SK-MEL-5 (cell line): ENCODE data around the gene S1PR2. TPM values are rescaled to one million over a fixed set of nuclear protein-coding genes. Genes with fewer than 3 reads are reported as not detected.
A peak's percentile ranks its signal among the peaks of the same experiment; 100 is the strongest.
"Not testable (repeated sequence)": the region's sequence is repeated elsewhere in the genome, so short reads cannot be mapped to it uniquely, and the experiment has no call there.

Source experiments
- DNase-seq: peaks from one replicate; pipeline ENCODE4 v3.0.0-alpha.2; 2016; ENCODE audit warnings: low read depth, low spot score
- in situ Hi-C: cut with HindIII; loops from 2 replicates; pipeline ENCODE4 v1.10.0; 2016; ENCODE audit warnings: low sequenced_read_pairs, high pct_unique_total_duplicates, low pct_unique_long_range_greater_than_20kb
- total RNA-seq: library from RNA; depleted of rRNA; stranded (reverse); fragments of >200 nt; shearing (Covaris generic); gene quantifications from 2 replicates; pipeline ENCODE4 v1.2.3, GENCODE V29; 2014

S1PR2 gene
- total RNA-seq, 1 experiment from 2014 or later = 4.9 TPM

DNA sequence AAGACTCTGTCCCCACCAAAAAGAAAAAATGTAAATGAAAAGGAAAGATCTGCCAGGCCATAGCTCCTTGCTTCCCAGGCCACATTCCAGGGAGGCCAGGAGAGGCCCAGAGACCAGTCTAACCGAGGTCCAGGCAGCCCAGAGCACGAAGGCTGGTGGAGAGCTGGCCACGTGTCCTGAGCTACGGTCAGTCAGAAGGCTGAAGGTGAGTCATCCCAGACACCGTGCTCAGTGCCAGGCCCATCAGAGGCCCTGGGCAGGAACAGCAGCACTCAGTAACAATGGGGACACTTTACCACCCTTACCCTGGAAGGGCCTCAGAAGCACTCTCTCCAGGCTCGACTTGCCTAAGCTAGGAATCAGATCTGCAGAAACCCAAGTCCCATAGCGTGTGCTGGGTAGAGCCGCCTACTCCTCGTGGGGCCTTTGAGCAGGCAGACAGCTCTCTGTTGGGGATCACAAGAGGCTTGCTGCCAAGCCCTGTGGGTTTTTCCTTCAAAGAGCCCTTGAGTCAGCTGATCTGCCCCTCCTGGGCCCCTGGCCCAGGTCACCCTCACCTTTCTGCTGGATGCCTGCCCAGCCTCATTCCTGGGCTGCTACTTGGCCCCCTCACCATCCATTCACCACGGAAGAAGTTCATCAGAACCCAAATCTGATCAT is 24.8 kb downstream of the S1PR2 start:
- no peak for DNase-seq
- in situ Hi-C loops = no loop called here

DNA sequence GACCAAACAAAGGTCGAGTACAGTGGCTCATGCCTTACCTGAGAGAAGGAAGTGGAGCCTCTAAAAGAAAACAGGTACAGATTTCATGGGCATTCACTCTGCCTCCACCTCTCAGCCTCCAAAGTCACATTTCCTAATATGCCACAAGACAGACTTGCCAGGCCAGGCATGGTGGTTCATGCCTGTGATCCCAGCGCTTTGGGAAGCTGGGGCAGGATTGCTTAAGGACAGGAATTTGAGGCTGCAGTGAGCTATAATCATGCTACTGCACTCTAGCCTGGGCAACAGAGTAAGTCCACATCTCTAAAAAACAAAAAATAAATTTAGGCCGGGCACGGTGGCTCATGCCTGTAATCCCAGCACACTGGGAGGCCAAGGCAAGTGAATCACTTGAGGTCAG is 25.5 kb downstream of the S1PR2 start:
- no peak for DNase-seq
- in situ Hi-C loops = no loop called here

DNA sequence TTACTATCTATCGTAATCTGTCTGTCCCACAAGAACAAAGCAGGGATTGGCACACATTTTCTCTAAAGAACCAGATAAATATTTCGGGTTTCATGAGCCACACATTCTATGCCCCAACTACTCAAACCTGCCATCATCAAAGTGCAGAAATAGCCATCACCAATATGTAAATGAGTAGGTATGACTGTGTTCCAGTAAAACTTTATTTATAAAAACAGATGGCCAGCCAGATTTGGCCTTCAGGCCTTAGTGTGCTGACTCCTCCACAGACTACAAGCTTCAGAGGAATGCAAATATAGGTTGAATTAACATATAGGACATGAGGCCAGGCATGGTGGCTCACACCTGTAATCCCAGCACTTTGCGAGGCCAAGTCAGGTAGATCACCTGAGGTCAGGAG is 27.4 kb downstream of the S1PR2 start:
- no peak for DNase-seq
- in situ Hi-C loops = no loop called here

DNA sequence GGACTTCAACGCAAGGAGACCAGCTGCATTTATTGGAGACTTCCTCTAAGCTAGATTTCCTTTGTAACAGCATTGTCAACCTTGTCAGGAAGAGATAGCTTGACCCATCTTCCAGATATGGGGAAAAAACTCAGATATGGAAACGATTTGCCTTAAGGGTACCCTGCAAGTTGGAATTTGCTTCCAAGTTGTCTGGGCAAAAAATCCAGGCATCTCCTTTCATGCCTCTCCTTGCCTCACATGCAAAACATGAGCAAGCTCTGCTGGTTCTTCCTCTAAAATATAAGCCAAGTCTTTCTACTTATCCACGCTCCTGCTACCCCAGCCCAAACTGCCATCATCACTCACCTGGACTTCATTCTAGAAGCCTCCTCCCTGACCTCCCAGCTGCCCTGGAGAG is 30.0 kb downstream of the S1PR2 start:
- in situ Hi-C loops = no loop called here
- no peak for DNase-seq

DNA sequence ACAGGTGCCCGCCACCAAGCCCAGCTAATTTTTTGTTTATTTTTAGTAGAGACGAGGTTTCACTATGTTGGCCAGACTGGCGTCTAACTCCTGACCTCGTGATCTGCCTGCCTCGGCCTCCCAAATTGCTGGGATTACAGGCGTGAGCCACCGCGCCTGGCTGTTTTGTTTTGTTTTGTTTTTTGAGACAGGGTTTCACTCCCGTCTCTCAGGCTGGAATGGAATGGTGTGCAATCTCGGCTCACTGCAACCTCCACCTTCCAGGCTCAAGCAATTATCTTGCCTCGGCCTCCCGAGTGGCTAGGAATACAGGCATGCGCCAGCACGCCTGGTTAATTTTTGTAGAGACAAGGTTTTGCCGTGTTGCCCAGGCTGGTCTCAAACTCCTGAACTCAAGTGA is 31.0 kb downstream of the S1PR2 start:
- DNase-seq, in situ Hi-C loops: not testable (repeated sequence)

DNA sequence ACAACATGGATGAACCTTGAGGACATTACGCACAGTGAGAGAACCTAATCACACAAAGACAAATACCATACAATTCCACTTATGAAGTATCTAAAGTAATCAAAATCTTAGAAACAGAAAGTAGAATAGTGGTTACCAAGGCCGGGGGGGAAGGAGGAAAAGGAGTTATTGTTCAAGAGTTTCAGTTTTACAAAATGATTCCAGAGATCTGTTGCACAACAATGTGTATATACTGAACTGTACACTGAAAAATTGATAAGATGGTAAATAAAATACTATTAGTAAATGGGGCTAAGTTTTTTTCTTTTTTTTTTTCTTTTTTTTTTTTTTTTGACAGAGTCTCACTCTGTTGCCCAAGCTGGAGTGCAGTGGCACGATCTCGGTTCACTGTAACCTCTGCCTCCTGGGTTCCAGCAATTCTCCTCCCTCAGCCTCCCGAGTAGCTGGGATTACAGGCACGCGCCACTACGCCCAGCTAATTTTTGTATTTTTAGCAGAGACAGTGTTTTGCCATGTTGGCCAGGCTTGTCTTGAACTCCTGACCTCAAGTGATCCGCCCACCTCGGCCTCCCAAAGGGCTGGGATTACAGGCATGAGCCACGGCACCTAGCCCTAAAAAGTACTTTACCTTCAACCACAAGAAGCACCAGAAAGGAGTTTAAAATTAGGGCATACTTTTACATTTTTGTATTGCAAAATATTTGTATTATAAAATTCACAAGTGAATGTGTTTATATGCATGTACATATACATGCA is 32.1 kb downstream of the S1PR2 start:
- in situ Hi-C loops, DNase-seq: not testable (repeated sequence)

DNA sequence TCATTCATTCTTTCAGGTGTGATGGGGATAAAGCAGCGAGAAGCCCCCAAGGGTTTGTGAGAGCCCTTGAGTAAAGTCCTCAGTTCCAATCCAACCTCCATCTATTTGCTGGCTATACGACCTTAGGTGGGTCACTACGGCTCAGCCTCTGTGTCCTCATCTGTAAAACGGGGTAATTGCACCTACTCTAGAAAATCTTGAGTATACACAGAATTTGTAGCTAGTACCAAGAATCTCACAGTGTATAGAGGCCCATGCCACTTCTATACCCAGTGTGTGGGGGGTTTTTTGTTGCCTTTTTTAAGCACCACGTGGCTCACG is 36.0 kb downstream of the S1PR2 start:
- in situ Hi-C loops = no loop called here
- no peak for DNase-seq

DNA sequence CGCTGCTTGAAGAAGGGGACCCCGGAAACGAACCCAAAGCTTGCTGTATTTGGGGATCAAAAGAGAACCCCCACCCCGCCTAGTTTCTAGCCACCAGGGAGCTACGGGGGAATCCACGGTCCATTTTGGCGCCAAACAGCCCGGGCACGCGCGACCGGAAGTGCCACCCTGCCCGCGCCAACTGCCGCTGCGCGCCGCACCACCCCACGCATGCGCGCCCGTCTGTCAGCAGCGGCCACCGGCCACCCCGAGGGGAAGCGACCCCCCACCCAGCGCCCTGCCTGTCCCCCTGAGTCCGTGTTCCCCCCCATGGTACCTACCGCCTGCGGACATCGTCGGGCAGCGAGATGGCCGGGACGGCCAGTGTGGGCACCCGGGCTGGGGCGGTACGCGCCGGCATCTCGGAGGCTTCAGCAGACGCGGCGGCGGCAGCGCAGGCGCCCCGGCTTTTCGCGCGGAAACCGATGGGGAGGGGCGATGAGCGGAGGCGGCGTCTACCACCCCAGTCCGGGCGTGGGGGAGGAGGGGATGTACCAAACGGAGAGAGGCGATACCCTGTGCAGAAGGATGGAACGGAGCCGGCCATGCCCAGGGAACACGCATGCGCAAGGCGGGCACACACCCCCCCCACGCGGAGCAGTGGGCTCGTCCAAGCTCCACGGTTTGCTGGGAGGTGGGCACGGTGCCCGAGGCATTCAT is 36.5 kb downstream of the S1PR2 start, which contains the start of gene DNMT1:
DNMT1 (minus strand) TSS at position 454 of the 699 bp plus-strand sequence; CDS start at position 400, 54 bp downstream.
- in situ Hi-C loops = no loop called here
- peak; percentile 94 for DNase-seq

DNA sequence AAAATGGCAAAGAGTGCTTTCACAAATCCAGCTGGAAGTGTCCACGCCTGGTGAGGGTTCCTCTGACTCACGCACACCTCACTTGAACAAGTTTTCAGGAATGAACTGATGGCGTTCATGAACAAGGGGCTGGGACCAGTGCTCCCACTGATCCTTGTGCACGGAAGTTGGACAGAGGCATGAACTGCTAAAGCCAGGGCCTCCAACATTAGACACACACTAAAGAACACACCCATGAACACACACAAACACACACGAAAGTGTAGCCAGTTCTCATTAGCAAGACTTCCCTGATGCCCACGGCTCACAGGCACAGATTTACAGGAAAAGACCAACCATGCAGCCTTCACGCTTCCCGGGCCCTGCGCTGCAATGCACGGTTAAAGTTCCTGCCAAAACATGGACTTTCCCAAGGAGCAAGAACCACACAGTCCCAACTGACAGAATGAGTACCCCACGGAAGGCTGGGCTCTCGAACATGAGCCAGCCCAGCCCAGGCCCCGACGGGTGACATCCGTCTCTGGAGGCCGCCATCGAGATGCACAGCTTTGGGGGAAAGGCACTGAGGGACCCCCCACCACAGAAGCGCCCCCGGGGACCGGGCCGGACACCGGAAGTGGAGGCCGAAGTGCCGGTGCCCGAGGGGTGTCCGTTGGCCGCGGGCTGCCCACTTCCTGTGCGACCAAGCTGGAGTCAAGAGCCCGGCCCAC is 37.2 kb downstream of the S1PR2 start:
- in situ Hi-C loops = no loop called here
- DNase-seq = peak; percentile 2

DNA sequence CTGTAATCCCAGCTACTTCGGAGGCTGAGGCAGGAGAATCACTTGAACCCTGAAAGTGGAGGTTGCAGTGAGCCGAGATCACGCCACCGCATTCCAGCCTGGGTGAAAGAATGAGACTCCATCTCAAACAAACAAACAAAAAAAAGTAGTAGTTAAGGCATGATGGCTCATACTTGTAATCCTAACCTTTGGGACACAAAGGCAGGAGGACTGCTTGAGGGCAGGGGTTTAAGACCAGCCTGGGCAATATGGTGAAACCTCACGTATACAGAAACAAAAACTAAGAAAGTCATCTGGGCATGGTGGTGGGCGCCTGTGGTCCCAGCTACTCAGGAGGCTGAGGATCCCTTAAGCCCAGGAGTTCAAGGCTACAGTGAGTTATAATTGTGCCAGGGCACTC is 38.2 kb downstream of the S1PR2 start:
- in situ Hi-C loops = no loop called here
- DNase-seq = no peak

DNA sequence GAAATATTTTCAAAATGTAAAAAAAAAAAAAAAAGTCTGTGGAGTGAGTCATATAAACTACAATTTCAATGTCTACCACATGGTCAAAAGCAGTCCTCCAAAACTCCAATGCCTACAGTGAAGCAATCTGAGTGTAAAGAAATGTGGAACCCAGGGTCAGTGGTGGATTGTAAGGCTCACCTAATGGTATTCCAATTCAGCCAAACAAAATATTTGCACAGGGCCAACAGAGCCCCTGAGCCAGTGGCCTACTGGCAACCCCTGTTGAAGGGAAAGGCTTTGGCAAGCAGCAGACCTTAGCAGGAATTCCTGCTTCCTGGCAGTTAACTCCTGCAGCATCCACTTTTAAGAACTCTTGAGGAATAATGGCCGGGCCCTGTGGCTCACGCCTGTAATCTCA is 39.8 kb downstream of the S1PR2 start:
- no peak for DNase-seq
- in situ Hi-C loops = no loop called here

DNA sequence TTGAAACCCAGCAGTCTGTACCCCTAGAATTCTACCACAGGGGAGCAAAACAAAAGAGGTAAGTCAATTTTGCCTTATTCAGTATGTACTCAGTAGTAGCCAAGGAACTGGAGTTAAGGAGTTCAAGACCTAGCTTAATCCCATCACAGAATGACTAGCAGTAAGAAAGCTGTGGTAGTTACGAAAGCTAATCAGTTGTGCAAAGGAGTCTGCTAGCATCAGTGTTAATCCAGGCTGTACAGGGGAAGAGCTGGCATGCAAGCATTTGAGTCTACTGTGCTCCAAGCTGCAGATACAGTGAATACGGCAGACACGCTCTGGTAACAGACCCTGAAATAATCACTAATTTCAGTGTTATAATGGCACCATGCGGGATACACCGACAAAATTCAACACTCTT is 41.1 kb downstream of the S1PR2 start:
- DNase-seq = no peak
- in situ Hi-C loops = no loop called here

DNA sequence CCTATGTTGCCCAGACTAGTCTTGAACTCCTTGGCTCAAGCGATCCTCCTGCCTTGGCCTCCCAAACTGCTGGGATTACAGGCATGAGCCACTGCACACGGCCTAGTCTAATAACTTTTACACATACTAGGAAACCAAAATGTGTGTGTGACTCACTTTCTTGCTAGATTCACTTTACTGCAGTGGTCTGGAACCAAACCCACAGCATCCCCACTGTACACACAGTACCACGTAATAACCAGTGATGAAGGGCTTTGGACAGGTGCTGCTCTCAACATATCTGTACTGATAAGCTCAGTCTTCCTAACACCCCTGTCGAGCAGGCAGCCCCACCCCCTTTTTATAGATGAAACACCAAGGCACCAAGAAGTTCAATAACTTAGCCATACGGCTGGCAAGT is 41.5 kb downstream of the S1PR2 start:
- no peak for DNase-seq
- in situ Hi-C loops = no loop called here

DNA sequence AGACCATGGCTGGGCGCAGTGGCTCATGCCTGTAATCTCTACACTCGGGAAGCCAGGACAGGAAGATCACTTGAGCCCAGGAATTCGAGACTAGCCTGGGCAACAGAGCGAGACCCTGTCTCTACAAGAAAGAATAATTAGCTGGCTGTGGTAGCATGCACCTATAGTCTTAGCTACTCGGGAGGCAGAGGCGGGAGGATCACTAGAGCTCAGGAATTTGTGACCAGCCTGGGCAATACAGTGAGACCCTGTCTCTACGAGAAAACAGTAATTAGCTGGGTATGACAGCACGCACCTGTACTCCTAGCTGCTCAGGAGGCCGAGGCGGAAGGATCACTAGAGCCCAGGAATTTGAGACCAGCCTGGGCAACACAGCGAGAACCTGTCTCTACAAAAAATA is 43.8 kb downstream of the S1PR2 start:
- DNase-seq = no peak
- in situ Hi-C loops = no loop called here

DNA sequence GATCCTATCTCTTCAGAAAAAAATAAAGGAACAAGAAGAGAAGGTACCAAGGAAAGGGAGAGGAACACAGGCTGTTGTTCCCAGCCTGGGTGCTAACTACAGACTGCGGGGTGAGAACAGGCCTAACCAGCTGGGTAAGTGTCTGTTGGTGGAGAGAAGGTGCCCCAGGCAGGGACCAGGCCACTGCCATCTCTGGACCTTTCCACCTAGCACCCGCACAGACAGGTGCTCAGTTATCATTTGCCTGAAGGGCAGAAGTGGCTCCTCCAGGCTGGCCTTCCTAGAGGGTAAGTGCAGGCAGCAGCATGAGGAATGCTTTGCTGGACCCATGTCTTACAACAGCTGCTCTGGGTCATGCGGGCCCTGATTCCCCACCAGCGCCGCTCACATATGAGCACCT is 46.5 kb downstream of the S1PR2 start:
- DNase-seq = no peak
- in situ Hi-C loops = no loop called here

DNA sequence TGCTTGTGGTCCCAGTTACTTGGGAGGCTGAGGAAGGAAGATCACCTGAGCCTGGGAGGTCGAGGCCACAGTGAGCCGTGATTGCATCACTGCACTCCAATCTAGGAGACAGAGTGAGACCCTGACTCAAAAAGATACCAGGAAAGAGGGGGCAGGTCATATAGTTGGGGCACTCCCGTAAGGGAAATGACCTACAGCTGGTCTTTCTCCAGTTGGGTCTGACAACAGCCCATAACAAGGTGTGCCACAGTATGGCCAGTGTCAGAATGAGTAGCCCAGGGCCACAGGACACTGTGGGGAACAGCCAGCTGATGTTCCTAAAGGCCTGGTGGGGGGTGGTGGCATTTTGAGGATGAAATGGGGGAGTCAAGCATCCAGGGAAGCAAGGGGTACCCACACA is 47.2 kb downstream of the S1PR2 start:
- no peak for DNase-seq
- in situ Hi-C loops = no loop called here

DNA sequence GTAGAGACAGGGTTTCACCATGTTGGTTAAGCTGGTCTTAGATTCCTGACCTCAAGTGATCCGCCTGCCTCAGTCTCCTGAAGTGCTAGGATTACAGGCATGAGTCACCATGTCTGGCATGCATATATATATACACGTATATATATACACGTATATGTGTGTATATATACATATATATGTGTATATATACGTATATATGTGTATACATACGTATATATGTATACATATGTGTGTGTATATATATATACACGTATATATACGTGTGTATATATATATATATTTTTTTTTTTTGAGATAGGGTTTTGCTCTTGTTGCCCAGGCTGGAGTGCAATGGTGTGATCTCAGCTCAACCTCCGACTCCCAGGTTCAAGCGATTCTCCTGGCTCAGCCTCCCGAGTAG is 48.3 kb downstream of the S1PR2 start:
- in situ Hi-C loops = no loop called here
- no peak for DNase-seq

DNA sequence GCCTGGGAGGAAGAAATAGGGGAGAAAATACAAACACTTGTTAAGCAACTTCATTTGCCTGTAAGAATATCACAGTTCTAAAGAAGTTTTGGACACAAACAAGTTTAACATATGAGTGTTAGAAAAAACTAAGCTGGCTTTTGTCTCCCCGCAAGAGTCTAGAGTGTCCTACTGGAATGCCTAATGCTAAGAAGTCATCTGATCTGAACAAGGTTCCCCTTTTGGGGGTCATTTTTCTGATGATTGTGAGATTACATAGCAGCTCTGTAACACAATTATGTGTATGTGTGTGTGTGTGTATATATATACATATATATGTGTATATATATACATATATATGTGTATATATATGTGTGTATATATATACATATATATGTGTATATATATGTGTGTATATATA is 49.1 kb downstream of the S1PR2 start:
- DNase-seq = no peak
- in situ Hi-C loops = no loop called here
